Neural cell (in vitro differentiated cells): ENCODE data around the gene BPI. TPM values are rescaled to one million over a fixed set of nuclear protein-coding genes. Genes with fewer than 3 reads are reported as not detected.
"Not testable (repeated sequence)": the region's sequence is repeated elsewhere in the genome, so short reads cannot be mapped to it uniquely, and the experiment has no call there.

Experiments
- H2AFZ ChIP-seq: fragments of 200-600, 300-800 bp; sonication (generic), shearing (Covaris generic); 2 replicates; pipeline ENCODE4 v1.6.0; 2014; ENCODE audit warnings: low read depth, mild to moderate bottlenecking, antibody characterized with exemption, low read length, moderate library complexity
- H3F3A ChIP-seq: fragments of 200-600 bp; shearing (Covaris generic); 2 replicates; pipeline ENCODE4 v1.6.1; 2016; ENCODE audit warnings: mild to moderate bottlenecking, moderate library complexity, mixed read lengths, antibody characterized with exemption, low read length; ENCODE audit not compliant: insufficient read depth, poor library complexity, severe bottlenecking
- H3K27ac ChIP-seq: fragments of 200-600, 300-800 bp; sonication (generic), shearing (Covaris generic); 2 replicates; pipeline ENCODE4 v1.5.1; 2014; ENCODE audit warnings: mild to moderate bottlenecking, low read length, moderate library complexity
- H3K27me3 ChIP-seq: fragments of 300-800, 200-600 bp; sonication (generic), shearing (Covaris generic); 2 replicates; pipeline ENCODE4 v1.6.0; 2014; ENCODE audit warnings: mild to moderate bottlenecking, low read depth, low read length, moderate library complexity; ENCODE audit not compliant: insufficient read depth
- H3K36me3 ChIP-seq: fragments of 300-800, 200-600 bp; sonication (generic), shearing (Covaris generic); 2 replicates; pipeline ENCODE4 v1.5.1; 2014; ENCODE audit warnings: mild to moderate bottlenecking, antibody characterized with exemption, low read length, moderate library complexity; ENCODE audit not compliant: insufficient read depth
- H3K4me2 ChIP-seq: fragments of 300-800, 200-600 bp; sonication (generic), shearing (Covaris generic); 2 replicates; pipeline ENCODE4 v1.6.0; 2014; ENCODE audit warnings: mild to moderate bottlenecking, low read length
- H3K4me3 ChIP-seq: fragments of 300-800, 200-600 bp; sonication (generic), shearing (Covaris generic); 2 replicates; pipeline ENCODE4 v1.5.1; 2014; ENCODE audit warnings: mild to moderate bottlenecking, low read length, moderate library complexity
- H3K79me2 ChIP-seq: fragments of 200-600 bp; shearing (Covaris generic); replicated peaks from 2 replicates; pipeline ENCODE4 v1.6.0; 2014; ENCODE audit warnings: mild to moderate bottlenecking, low read length, moderate library complexity; ENCODE audit not compliant: insufficient read depth
- H3K9ac ChIP-seq: fragments of 300-800, 200-600 bp; sonication (generic), shearing (Covaris generic); 2 replicates; pipeline ENCODE4 v1.6.1; 2016; ENCODE audit warnings: mild to moderate bottlenecking, low read length, mixed read lengths
- H3K9me2 ChIP-seq: fragments of 200-600 bp; shearing (Covaris generic); 2 replicates; pipeline ENCODE4 v1.6.1; 2016; ENCODE audit warnings: mild to moderate bottlenecking, low read length, mixed read lengths; ENCODE audit not compliant: insufficient read depth
- H3K9me3 ChIP-seq: fragments of 200-600, 300-800 bp; sonication (generic), shearing (Covaris generic); 2 replicates; pipeline ENCODE4 v1.6.1; 2016; ENCODE audit warnings: mild to moderate bottlenecking, mixed run types, low read length, moderate library complexity, mixed read lengths
- H4K20me1 ChIP-seq: fragments of 200-600 bp; shearing (Covaris generic); 2 replicates; pipeline ENCODE4 v1.6.1; 2016; ENCODE audit warnings: mild to moderate bottlenecking, mixed run types; ENCODE audit not compliant: insufficient read depth
- CTCF ChIP-seq: fragments of 450-650 bp; IDR thresholded peaks from 2 replicates; pipeline ENCODE4 v1.5.1; 2014; ENCODE audit warnings: antibody characterized with exemption, mild to moderate bottlenecking, moderate library complexity; ENCODE audit not compliant: poor library complexity, severe bottlenecking
- EP300 ChIP-seq: fragments of 450-650 bp; conservative IDR thresholded peaks from 2 replicates; pipeline ENCODE4 v1.6.1; 2014; ENCODE audit warnings: antibody characterized with exemption, mild to moderate bottlenecking, moderate library complexity; ENCODE audit not compliant: poor library complexity, severe bottlenecking
- EZH2 ChIP-seq: fragments of 200-600, 300-800 bp; shearing (Covaris generic), sonication (generic); IDR thresholded peaks from 2 replicates; pipeline ENCODE4 v1.6.1; 2014; ENCODE audit warnings: antibody characterized with exemption, low read length, borderline replicate concordance, mild to moderate bottlenecking; ENCODE audit not compliant: insufficient read depth, poor library complexity, severe bottlenecking
- MXI1 ChIP-seq: fragments of 450-650 bp; conservative IDR thresholded peaks from 2 replicates; pipeline ENCODE4 v1.6.1; 2014; ENCODE audit warnings: antibody characterized with exemption, mild to moderate bottlenecking; ENCODE audit not compliant: poor library complexity, severe bottlenecking
- POLR2AphosphoS5 ChIP-seq: IDR thresholded peaks from 2 replicates; pipeline ENCODE4 v1.6.1; 2012
- RAD21 ChIP-seq: fragments of 450-650 bp; conservative IDR thresholded peaks from 2 replicates; pipeline ENCODE4 v1.6.1; 2014; ENCODE audit warnings: antibody characterized with exemption, mild to moderate bottlenecking, moderate library complexity
- REST ChIP-seq: IDR thresholded peaks from 2 replicates; pipeline ENCODE4 v1.6.1; 2012; ENCODE audit warnings: borderline replicate concordance
- SMC3 ChIP-seq: fragments of 450-650 bp; conservative IDR thresholded peaks from 2 replicates; pipeline ENCODE4 v1.6.1; 2014; ENCODE audit warnings: antibody characterized with exemption, mild to moderate bottlenecking, moderate library complexity; ENCODE audit not compliant: poor library complexity
- TAF1 ChIP-seq: IDR thresholded peaks from 2 replicates; pipeline ENCODE4 v1.6.1; 2012; ENCODE audit warnings: low read depth
- polyA minus RNA-seq: library from RNA; depleted of rRNA, polyadenylated mRNA; stranded (reverse); fragments of >200 nt; gene quantifications from 2 replicates; pipeline ENCODE4 v1.2.3, GENCODE V29; 2014
- polyA plus RNA-seq: library from polyadenylated mRNA; depleted of rRNA; stranded (reverse); fragments of >200 nt; gene quantifications from 2 replicates; pipeline ENCODE4 v1.2.3, GENCODE V29; 2014

Gene BPI
- polyA plus RNA-seq (not detected in 2 replicates), polyA minus RNA-seq (not detected in 2 replicates)

- TF ChIP-seq EZH2 (no peak), RAD21 (no peak), MXI1 (no peak), CTCF (no peak), REST (no peak), EP300 (no peak), TAF1 (no peak), SMC3 (no peak), POLR2AphosphoS5 (no peak)
- Histone ChIP-seq H3K4me2 (no peak within 1 kb of the TSS), H3F3A (no peaks in the 10 kb centered on the region), H3K36me3 (no peaks in the 10 kb centered on the region), H3K27ac (no peak within 1 kb of the TSS), H3K79me2 (no peaks in the 10 kb centered on the region), H3K4me3 (peak within 1 kb of the TSS; percentile 34), H3K9me3 (no peaks in the 10 kb centered on the region), H3K9me2 (no peaks in the 10 kb centered on the region), H3K9ac (no peak within 1 kb of the TSS), H2AFZ (no peak within 1 kb of the TSS), H3K27me3 (no peaks in the 10 kb centered on the region), H4K20me1 (no peaks in the 10 kb centered on the region)
These were observed at the start of gene BPI for GRCh38 chr20:38303908-38304379. Gene BPI, plus strand, starts transcription at chr20:38304156. Its CDS starts 68 bp downstream, at chr20:38304224.

GRCh38 chr20:38254621-38255020 lies 49.3 kb upstream of the BPI start:
- H3K27me3 ChIP-seq, H4K20me1 ChIP-seq, H3K27ac ChIP-seq, H3K79me2 ChIP-seq, H3K36me3 ChIP-seq, H3K9me2 ChIP-seq, H3F3A ChIP-seq, H3K4me3 ChIP-seq, H3K4me2 ChIP-seq, H2AFZ ChIP-seq, H3K9me3 ChIP-seq, H3K9ac ChIP-seq: not testable (repeated sequence)

GRCh38 chr20:38255393-38255792 lies 48.6 kb upstream of the BPI start:
- H3K27ac ChIP-seq = no peak overlapping the region
- H3K9ac ChIP-seq = no peak overlapping the region
- no peak overlapping the region for H2AFZ ChIP-seq
- H3K9me2 ChIP-seq = no peaks in the 10 kb centered on the region
- H3K36me3 ChIP-seq = no peaks in the 10 kb centered on the region
- H3K79me2 ChIP-seq = no peaks in the 10 kb centered on the region
- H3K9me3 ChIP-seq = no peaks in the 10 kb centered on the region
- H3K4me3 ChIP-seq = no peak overlapping the region
- TF ChIP-seq EZH2 (no peak), POLR2AphosphoS5 (no peak), CTCF (no peak), MXI1 (no peak), RAD21 (no peak), TAF1 (no peak), REST (no peak), EP300 (no peak)
- no peaks in the 10 kb centered on the region for H4K20me1 ChIP-seq
- no peak overlapping the region for H3K4me2 ChIP-seq
- H3F3A ChIP-seq = no peaks in the 10 kb centered on the region
- peaks cover 5% of the 10 kb centered on the region for H3K27me3 ChIP-seq
